GM19397 (cell line): Measurements from ENCODE around the gene CCM2.
A peak's percentile ranks its signal among the peaks of the same experiment; 100 is the strongest.

Experiments
- ATAC-seq: cut with Tn5 transposase; IDR thresholded peaks from one replicate; pipeline ENCODE4 v1.9.1; 2021; ENCODE audit warnings: mild to moderate bottlenecking, moderate library complexity; ENCODE audit not compliant: unreplicated experiment

CCM2 gene

GRCh38 chr7:44969049-44969700 is 30.8 kb upstream of the CCM2 start:
- no peak for ATAC-seq

- ATAC-seq, result no peak
These were observed 30.1 kb upstream of the CCM2 start for GRCh38 chr7:44969701-44970522.

- no peak for ATAC-seq
These were observed 29.4 kb upstream of the CCM2 start for GRCh38 chr7:44970523-44971051.

- no peak for ATAC-seq
These were observed 28.7 kb upstream of the CCM2 start for GRCh38 chr7:44971188-44971901.

- ATAC-seq, result no peak
These were observed 28.0 kb upstream of the CCM2 start for GRCh38 chr7:44971902-44972441.

GRCh38 chr7:44972562-44972961 is 27.4 kb upstream of the CCM2 start:
- no peak for ATAC-seq

GRCh38 chr7:44973610-44974401 is 26.2 kb upstream of the CCM2 start:
- ATAC-seq, result no peak

- ATAC-seq, result no peak
These were observed 25.5 kb upstream of the CCM2 start for GRCh38 chr7:44974549-44974948.

GRCh38 chr7:44975331-44976039 is 24.5 kb upstream of the CCM2 start:
- ATAC-seq, result no peak

GRCh38 chr7:44976040-44976745 is 23.8 kb upstream of the CCM2 start:
- no peak for ATAC-seq

GRCh38 chr7:44976746-44977196 is 23.2 kb upstream of the CCM2 start:
- ATAC-seq, result no peak

GRCh38 chr7:44977304-44977958 is 22.6 kb upstream of the CCM2 start:
- no peak for ATAC-seq

GRCh38 chr7:44977959-44978335 is 22.1 kb upstream of the CCM2 start:
- ATAC-seq, result no peak

GRCh38 chr7:44978511-44979366 is 21.3 kb upstream of the CCM2 start, which contains the start of gene MYO1G:
TSS of gene MYO1G (minus strand) at chr7:44979015. CDS start at chr7:44978961, 54 bp downstream.
- peak; percentile 65 for ATAC-seq

GRCh38 chr7:44979481-44980392 is 20.3 kb upstream of the CCM2 start:
- ATAC-seq, result peak; percentile 13

GRCh38 chr7:44980393-44981034 is 19.5 kb upstream of the CCM2 start:
- ATAC-seq, result peak; percentile 39
